HEK293 (cell line): Measurements from ENCODE around the gene WNT6.

ENCODE experiments used
- CTCF ChIA-PET: fragments of 350-600 bp; formaldehyde crosslinking; extraction: SDS; loops from one replicate; lab custom pipeline; 2021; ENCODE audit warnings: antibody characterized with exemption; lab: Yijun Ruan, JAX
- POLR2A ChIA-PET: fragments of 300-600 bp; formaldehyde crosslinking; extraction: SDS; loops from one replicate; lab custom pipeline; 2020; ENCODE audit warnings: antibody characterized with exemption, inconsistent platforms; lab: Yijun Ruan, JAX
- H3K27ac ChIP-seq: fragments of 200-500 bp; sonication (Bioruptor generic); 2 replicates; pipeline ENCODE4 v1.5.1; 2014; ENCODE audit warnings: low read depth, low read length, control low read depth, inconsistent platforms; ENCODE audit errors: extremely low read depth
- H3K36me3 ChIP-seq, 2 experiments: fragments of 200-500 bp in 1 of 2; sonication (Bioruptor generic) in 1 of 2; 1 replicate in 1 of 2; 2 replicates in 1 of 2; pipeline ENCODE4 v1.5.1; 2014 to 2017; ENCODE audit warnings: inconsistent platforms in 2 of 2, low read length in 2 of 2; ENCODE audit not compliant: control insufficient read depth in 2 of 2, insufficient read depth in 1 of 2
- H3K4me1 ChIP-seq: fragments of 200-500 bp; sonication (Bioruptor generic); 2 replicates; pipeline ENCODE4 v1.5.1; 2014; ENCODE audit warnings: mild to moderate bottlenecking, low read length, inconsistent platforms; ENCODE audit not compliant: control insufficient read depth, insufficient read depth
- H3K4me3 ChIP-seq: 2 replicates; pipeline ENCODE4 v1.5.1; 2011; ENCODE audit warnings: low read depth, mild to moderate bottlenecking, control low read depth, low read length, moderate library complexity
- H3K9me3 ChIP-seq: fragments of 200-500 bp; sonication (Bioruptor generic); 2 replicates; pipeline ENCODE4 v1.5.1; 2014; ENCODE audit warnings: low read depth, low read length, inconsistent platforms; ENCODE audit not compliant: control insufficient read depth, insufficient read depth
- GLI4 ChIP-seq: fragments of 450-650 bp; formaldehyde crosslinking; IDR thresholded peaks from 2 replicates; pipeline ENCODE4 v1.5.1; 2016; ENCODE audit warnings: missing biosample characterization, missing genetic modification characterization
- SP3 ChIP-seq: fragments of 450-650 bp; formaldehyde crosslinking; IDR thresholded peaks from 2 replicates; pipeline ENCODE4 v1.5.1; 2016; ENCODE audit warnings: missing biosample characterization, missing genetic modification characterization
- ZFP69B ChIP-seq: fragments of 450-650 bp; formaldehyde crosslinking; IDR thresholded peaks from 2 replicates; pipeline ENCODE4 v1.5.1; 2016; ENCODE audit warnings: missing biosample characterization, missing genetic modification characterization
- ZNF121 ChIP-seq: fragments of 450-650 bp; formaldehyde crosslinking; IDR thresholded peaks from 2 replicates; pipeline ENCODE4 v1.5.1; 2016; ENCODE audit warnings: missing biosample characterization, missing genetic modification characterization
- ZNF155 ChIP-seq: fragments of 450-650 bp; formaldehyde crosslinking; IDR thresholded peaks from 2 replicates; pipeline ENCODE4 v1.5.1; 2016; ENCODE audit warnings: missing biosample characterization, missing genetic modification characterization
- ZNF23 ChIP-seq: fragments of 450-650 bp; formaldehyde crosslinking; IDR thresholded peaks from 2 replicates; pipeline ENCODE4 v1.5.1; 2016; ENCODE audit warnings: missing biosample characterization, missing genetic modification characterization, borderline replicate concordance
- ZNF324 ChIP-seq: fragments of 450-650 bp; formaldehyde crosslinking; IDR thresholded peaks from 2 replicates; pipeline ENCODE4 v1.5.1; 2016; ENCODE audit warnings: missing biosample characterization, missing genetic modification characterization
- ZNF354C ChIP-seq: fragments of 450-650 bp; formaldehyde crosslinking; IDR thresholded peaks from 2 replicates; pipeline ENCODE4 v1.5.1; 2016; ENCODE audit warnings: missing biosample characterization, missing genetic modification characterization, low read depth, borderline replicate concordance
- ZNF366 ChIP-seq: fragments of 450-650 bp; formaldehyde crosslinking; conservative IDR thresholded peaks from 2 replicates; pipeline ENCODE4 v1.5.1; 2016; ENCODE audit warnings: missing biosample characterization, missing genetic modification characterization
- ZNF398 ChIP-seq: fragments of 450-650 bp; formaldehyde crosslinking; IDR thresholded peaks from 2 replicates; pipeline ENCODE4 v1.5.1; 2017; ENCODE audit warnings: missing biosample characterization, missing genetic modification characterization
- ZNF548 ChIP-seq: fragments of 450-650 bp; formaldehyde crosslinking; IDR thresholded peaks from 2 replicates; pipeline ENCODE4 v1.5.1; 2016; ENCODE audit warnings: missing biosample characterization, missing genetic modification characterization
- ZNF600 ChIP-seq: fragments of 450-650 bp; formaldehyde crosslinking; IDR thresholded peaks from 2 replicates; pipeline ENCODE4 v1.5.1; 2016; ENCODE audit warnings: missing biosample characterization, missing genetic modification characterization
- ZNF610 ChIP-seq: fragments of 450-650 bp; formaldehyde crosslinking; IDR thresholded peaks from 2 replicates; pipeline ENCODE4 v1.5.1; 2016; ENCODE audit warnings: missing biosample characterization, missing genetic modification characterization, borderline replicate concordance
- ZNF624 ChIP-seq: fragments of 450-650 bp; formaldehyde crosslinking; IDR thresholded peaks from 2 replicates; pipeline ENCODE4 v1.5.1; 2017; ENCODE audit warnings: missing biosample characterization, missing genetic modification characterization
- ZNF658 ChIP-seq: fragments of 450-650 bp; formaldehyde crosslinking; IDR thresholded peaks from 2 replicates; pipeline ENCODE4; 2016; ENCODE audit warnings: missing biosample characterization, missing genetic modification characterization
- ZNF777 ChIP-seq: fragments of 450-650 bp; formaldehyde crosslinking; IDR thresholded peaks from 2 replicates; pipeline ENCODE4 v1.5.1; 2017; ENCODE audit warnings: missing biosample characterization, missing genetic modification characterization, borderline replicate concordance
- ZSCAN30 ChIP-seq: fragments of 450-650 bp; IDR thresholded peaks from 2 replicates; pipeline ENCODE4 v1.5.1; 2018; ENCODE audit warnings: missing biosample characterization, mild to moderate bottlenecking, missing genetic modification characterization, moderate library complexity
- ZSCAN5A ChIP-seq: fragments of 450-650 bp; formaldehyde crosslinking; IDR thresholded peaks from 2 replicates; pipeline ENCODE4 v1.5.1; 2016; ENCODE audit warnings: missing biosample characterization, missing genetic modification characterization
- TF ChIP-seq, protein P1 (sequence below): fragments of 450-650 bp; formaldehyde crosslinking; IDR thresholded peaks from 2 replicates; pipeline ENCODE4 v1.5.1; 2017; ENCODE audit warnings: missing biosample characterization, missing genetic modification characterization
- TF ChIP-seq, protein P2 (sequence below): fragments of 450-650 bp; formaldehyde crosslinking; IDR thresholded peaks from 2 replicates; pipeline ENCODE4 v1.5.1; 2016; ENCODE audit warnings: missing biosample characterization, missing genetic modification characterization, low read depth

The WNT6 gene

GRCh38 chr2:218815649-218816048 is 44.0 kb upstream of the WNT6 start (continued):
- TF ChIP-seq ZNF398 (tag by site-specific recombination): no peak
- TF ChIP-seq ZNF624 (tag by site-specific recombination): no peak
- TF ChIP-seq, protein P1, sequence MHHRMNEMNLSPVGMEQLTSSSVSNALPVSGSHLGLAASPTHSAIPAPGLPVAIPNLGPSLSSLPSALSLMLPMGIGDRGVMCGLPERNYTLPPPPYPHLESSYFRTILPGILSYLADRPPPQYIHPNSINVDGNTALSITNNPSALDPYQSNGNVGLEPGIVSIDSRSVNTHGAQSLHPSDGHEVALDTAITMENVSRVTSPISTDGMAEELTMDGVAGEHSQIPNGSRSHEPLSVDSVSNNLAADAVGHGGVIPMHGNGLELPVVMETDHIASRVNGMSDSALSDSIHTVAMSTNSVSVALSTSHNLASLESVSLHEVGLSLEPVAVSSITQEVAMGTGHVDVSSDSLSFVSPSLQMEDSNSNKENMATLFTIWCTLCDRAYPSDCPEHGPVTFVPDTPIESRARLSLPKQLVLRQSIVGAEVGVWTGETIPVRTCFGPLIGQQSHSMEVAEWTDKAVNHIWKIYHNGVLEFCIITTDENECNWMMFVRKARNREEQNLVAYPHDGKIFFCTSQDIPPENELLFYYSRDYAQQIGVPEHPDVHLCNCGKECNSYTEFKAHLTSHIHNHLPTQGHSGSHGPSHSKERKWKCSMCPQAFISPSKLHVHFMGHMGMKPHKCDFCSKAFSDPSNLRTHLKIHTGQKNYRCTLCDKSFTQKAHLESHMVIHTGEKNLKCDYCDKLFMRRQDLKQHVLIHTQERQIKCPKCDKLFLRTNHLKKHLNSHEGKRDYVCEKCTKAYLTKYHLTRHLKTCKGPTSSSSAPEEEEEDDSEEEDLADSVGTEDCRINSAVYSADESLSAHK: no peak
- TF ChIP-seq GLI4 (tag by site-specific recombination): no peak
- no peak for TF ChIP-seq ZNF366 (tag by site-specific recombination)
- no peak for TF ChIP-seq ZSCAN5A (tag by site-specific recombination)

DNA sequence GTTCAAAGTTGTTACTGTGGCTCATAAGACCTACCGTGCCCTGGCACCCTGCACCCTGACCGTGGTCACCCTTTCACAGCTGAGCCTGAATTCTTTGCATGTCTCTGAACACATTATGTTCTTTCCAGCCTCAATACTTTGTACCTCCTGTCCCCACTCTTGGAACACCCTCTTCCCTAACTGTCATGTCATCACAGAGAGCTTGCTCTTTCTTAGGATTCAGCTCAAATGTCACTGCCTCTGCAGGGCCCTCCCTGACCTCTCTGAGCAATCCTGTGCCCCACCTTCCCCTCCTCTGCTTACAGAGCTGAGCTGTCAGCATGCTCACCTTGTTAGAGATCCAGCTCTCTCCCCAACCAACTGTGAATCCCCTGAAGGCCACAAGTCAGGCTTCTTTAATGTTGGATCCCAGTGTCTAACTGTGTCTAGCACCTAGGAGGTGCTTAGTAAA is 43.0 kb upstream of the WNT6 start:
- TF ChIP-seq ZNF658 (tag by site-specific recombination): no peak
- no peak for TF ChIP-seq ZNF121 (tag by site-specific recombination)
- TF ChIP-seq ZNF324 (tag by site-specific recombination): no peak
- no peak for TF ChIP-seq ZNF23 (tag by site-specific recombination)
- no peak for TF ChIP-seq ZNF155
- TF ChIP-seq ZNF354C: no peak
- TF ChIP-seq ZNF777 (tag by site-specific recombination): no peak
- TF ChIP-seq ZFP69B: no peak
- TF ChIP-seq, all 188 proteins: peak for 0
- CTCF ChIA-PET: interaction anchor here (0.6 to 0.8 kb wide), 3 partner anchors 10 to 659 kb away, joined by 3 to 4 read pairs (median 3); no protein-coding TSS in a partner anchor
- Histone ChIP-seq H3K4me3 (no peak overlapping the region), H3K9me3 (no peaks in the 10 kb centered on the region), H3K36me3 (no peaks in the 10 kb centered on the region), H3K4me1 (no peaks in the 10 kb centered on the region), H3K27ac (no peak overlapping the region)
- POLR2A ChIA-PET: no interaction called here

- H3K36me3 ChIP-seq: no peaks in the 10 kb centered on the region
- TF ChIP-seq, protein P2, sequence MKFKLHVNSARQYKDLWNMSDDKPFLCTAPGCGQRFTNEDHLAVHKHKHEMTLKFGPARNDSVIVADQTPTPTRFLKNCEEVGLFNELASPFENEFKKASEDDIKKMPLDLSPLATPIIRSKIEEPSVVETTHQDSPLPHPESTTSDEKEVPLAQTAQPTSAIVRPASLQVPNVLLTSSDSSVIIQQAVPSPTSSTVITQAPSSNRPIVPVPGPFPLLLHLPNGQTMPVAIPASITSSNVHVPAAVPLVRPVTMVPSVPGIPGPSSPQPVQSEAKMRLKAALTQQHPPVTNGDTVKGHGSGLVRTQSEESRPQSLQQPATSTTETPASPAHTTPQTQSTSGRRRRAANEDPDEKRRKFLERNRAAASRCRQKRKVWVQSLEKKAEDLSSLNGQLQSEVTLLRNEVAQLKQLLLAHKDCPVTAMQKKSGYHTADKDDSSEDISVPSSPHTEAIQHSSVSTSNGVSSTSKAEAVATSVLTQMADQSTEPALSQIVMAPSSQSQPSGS (tag by site-specific recombination): no peak
- TF ChIP-seq ZNF610 (tag by site-specific recombination) (no peak), SP3 (no peak), ZNF548 (no peak), ZSCAN30 (no peak), ZNF600 (tag by site-specific recombination) (no peak)
- CTCF ChIA-PET: interaction anchor here (0.6 to 0.8 kb wide), 2 partner anchors 61 to 254 kb away, joined by 3 read pairs; no protein-coding TSS in a partner anchor
- no peak overlapping the region for H3K27ac ChIP-seq
- POLR2A ChIA-PET: no interaction called here
- no peak overlapping the region for H3K4me3 ChIP-seq
- no peaks in the 10 kb centered on the region for H3K4me1 ChIP-seq
- no peaks in the 10 kb centered on the region for H3K9me3 ChIP-seq
Observed at GRCh38 chr2:218819093-218819492, 40.5 kb upstream of the WNT6 start.
